Tracheal epithelial cell (primary cell): Measurements from ENCODE around the gene KIAA1671. TPM values are rescaled to one million over a fixed set of nuclear protein-coding genes. Genes with fewer than 3 reads are reported as not detected.

Experiments
- total RNA-seq: library from RNA; depleted of rRNA; stranded (reverse); fragments of >200 nt; gene quantifications from 2 replicates; pipeline ENCODE4 v1.2.1, GENCODE V29; 2014

The KIAA1671 gene
- 26.2 and 29.6 TPM in 2 replicates for total RNA-seq

DNA sequence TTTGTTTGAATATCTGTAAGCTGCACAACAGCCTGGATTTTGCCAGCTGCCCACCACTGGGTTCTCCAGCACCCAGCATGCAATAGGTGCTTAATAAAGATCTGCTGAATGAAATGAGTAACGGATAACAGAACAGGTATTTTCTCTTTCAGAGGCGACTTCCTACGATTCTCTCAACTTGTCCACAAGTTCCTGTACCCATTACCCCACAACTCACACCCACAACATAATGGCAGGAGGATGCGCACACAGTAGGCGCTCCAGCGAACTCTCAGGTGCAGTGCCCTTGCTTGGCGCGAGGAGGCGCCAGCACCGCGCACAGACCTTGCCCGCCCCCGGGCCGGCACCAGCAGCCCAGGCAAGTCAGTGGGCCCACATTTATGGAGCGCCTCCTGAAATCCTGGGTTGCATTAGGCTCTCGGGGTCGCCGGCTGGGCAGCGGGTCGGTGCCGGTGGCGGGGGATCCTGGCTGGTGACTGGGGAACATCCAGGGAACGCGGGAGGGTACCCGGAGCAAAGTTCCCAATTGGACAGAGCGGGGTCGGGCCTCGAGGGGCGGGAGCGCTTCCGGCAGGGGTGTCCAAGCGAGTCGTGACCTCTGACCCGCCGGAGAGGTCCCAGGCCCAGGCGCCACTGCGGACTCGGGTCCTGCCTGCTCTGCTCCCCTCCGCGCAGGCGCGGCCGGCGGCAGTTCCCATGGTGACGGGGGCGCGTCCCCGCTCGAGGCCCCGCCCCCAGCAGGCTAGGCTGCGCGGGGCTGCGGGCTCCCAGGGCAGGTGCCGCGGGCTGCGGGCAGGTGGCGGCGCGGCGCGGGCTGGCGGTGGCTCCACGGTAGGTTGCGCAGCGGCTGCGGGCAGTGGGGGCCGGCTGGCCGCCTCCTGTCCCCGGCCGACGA lies at the start of gene KIAA1671:
KIAA1671 (plus strand) TSS at position 775 of the 895 bp plus-strand sequence. CDS start 75,284 bp downstream, outside the sequence.

DNA sequence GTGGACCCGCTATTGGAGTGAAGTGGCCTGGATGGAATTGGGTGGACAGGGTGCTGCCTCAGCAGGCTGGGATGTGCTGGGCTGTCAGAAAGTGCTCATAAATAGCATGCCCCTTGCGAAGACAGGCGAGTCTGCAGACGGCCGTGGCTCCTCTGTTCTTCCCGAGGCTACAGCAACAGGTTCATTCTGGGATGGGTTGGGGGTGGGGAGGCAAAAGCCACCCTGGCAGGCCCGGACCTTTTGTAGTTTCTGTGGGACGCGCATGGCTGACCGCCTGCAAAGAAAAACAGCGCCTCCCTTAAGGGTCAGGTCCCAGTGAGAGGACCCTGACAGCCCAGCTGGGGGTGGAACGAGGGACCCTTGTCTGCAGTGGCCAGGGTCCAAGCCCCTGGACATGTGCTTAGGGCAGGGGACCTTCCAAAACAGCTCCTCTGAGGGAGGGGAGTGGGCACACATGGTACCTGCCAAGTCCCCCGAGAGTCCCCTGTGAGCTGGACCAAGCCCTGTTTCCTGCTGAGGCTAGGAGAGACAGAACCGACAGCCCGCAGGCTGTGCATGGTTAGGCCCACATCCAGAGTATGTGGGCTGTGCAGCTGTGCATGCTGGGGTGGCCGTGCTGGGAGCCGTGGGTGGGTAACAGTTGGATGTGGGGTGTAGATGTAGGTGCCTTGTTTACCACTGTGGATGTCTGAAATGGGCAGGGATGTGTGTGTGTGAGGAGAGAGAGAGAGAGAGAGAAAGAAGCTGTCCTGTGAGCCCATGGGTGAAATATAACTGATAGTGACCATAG lies 247.4 kb downstream of the KIAA1671 start, which contains the start of gene CRYBB3:
CRYBB3 (plus strand) TSS at position 128 of the 790 bp plus-strand sequence. CDS start 1,539 bp downstream, outside the sequence.

DNA sequence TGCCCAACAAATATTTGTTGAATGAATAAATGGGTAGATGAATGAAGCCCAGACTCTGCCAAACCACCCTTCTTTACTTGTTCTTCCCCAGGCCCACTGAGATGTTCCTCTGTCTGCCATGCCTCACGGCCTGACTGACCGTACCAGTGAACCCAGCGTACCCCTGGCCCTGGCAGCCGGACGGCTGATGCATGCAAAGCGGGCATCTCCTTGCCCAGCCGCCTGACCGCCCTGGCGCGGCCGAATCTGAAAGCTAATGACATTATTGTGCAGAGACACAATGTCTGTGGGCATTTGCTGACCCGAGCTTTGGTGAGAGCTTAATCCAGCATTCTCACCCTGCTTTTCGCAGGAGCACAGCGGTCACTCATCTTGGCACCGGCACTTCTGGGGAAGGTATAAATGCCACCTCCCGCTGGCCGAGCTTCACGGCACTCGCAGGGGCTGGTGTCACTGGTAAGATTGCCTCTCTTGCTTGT lies 266.7 kb downstream of the KIAA1671 start, which contains the start of gene CRYBB2:
CRYBB2 (plus strand) TSS at position 429 of the 479 bp plus-strand sequence. CDS start 1,791 bp downstream, outside the sequence.

Other genes with a start within 250 kb of the KIAA1671 start
- not detected in 2 replicates for gene PIWIL3, start 178.0 kb upstream of the KIAA1671 start, total RNA-seq
- not detected in 2 replicates for gene SGSM1, start 146.5 kb upstream of the KIAA1671 start, total RNA-seq
- gene LHFPL7, start 6.0 kb upstream of the KIAA1671 start, total RNA-seq = not detected in 2 replicates
- gene CRYBB3, start 247.1 kb downstream of the KIAA1671 start, total RNA-seq = not detected in 2 replicates